Superior temporal gyrus (tissue), 1 donor: ENCODE results near the gene CYB561A3.

Experiments used
- DNase-seq: peaks from one replicate; pipeline ENCODE4 v3.0.0-alpha.2; 2016; ENCODE audit errors: extremely low spot score

CYB561A3 gene

DNA sequence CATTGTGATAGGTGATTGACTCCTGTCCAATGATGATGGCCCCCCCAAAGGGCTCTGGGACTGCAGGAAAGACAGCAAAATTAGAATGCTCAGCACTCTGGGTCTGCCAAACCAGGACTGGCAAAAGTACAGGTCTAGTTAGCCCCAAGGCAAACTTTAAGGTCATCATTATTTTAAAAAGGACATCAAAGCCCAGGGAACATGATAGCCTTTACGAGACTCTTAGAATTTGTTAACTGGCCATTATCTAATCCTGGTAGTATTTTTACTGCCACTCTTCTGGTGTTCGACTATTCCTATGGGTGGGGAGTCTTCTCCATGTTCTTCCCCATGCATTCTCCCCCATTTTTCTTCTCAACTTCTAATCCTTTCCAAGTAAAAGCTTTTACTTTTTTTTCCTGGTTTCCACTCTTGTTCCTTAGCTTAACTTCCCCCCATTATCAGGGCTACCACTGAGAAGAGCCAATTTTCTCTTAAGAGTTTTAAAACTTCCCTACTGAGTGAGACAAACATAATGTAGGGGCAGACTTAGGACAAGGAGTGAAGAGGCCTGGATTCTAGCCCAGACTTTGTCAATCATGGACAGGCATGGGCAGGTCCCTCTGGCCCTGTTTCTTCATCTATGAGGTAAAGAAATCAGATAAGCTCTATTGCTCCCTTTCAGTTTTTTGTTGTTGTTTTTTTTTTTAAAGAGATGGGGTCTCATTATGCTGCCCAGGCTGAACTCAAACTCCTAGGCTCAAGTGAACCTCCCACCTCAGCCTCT lies 35.9 kb downstream of the CYB561A3 start:
- DNase-seq: no peak

GRCh38 chr11:61315260-61315659 lies 46.4 kb downstream of the CYB561A3 start:
- DNase-seq: no peak

DNA sequence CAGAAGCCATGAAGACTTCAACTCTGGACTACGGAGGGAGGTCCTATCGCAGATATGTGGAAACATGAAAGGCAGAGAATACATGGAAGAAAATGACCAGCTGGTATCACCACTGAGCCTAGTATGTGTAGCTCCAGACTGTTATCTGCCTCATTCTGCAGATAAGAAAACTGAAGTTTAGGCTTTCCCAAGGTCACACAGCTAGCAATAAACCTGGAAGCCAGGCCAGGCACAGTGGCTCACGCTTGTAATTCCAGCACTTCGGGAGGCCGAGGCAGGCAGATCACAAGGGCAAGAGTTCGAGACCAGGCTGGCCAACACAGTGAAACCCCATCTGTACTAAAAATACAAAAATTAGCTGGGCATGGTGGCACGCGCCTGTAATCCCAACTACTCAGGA lies 50.9 kb downstream of the CYB561A3 start:
- no peak for DNase-seq

DNA sequence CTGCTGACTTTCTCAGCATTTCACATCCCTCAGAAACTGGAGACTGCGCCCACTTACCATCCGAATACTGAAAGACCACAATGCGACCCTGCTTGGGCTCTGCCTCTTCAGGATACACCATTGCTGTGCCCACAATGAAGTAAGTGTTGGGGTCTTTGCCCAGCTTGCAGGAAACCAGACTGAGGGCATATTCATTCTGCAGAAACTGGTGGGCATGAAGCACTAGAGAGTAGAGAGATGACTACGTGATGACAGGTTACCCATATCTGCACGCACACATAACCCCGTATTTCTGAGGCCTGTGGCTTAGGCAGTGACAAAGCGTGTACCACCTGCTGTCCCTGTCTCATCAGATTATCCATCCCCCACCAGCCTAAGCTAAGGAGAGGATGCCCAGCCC lies 51.9 kb downstream of the CYB561A3 start:
- DNase-seq: no peak

- DNase-seq: no peak
Measured at GRCh38 chr11:61309141-61309540, 52.5 kb downstream of the CYB561A3 start.

DNA sequence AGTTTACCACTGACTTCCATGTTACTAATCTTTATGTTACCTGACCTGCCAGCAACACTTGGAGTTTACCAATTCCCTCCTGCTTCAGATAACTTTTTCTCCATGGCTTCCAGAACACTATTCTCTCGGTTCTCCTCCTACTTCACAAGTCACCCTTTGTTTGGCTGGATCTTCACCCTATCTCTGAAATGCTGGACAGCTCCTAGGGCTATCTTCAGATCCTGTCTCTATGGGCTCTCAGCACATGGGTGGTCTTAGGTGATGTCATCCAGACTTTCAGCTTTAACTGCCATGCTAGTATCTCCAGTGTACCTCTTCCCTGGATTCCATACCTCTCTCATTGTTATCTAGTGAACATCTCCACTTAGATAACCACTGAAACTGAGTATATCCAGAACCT lies 54.3 kb downstream of the CYB561A3 start:
- DNase-seq: no peak

GRCh38 chr11:61306221-61306620 lies 55.5 kb downstream of the CYB561A3 start:
- no peak for DNase-seq

DNA sequence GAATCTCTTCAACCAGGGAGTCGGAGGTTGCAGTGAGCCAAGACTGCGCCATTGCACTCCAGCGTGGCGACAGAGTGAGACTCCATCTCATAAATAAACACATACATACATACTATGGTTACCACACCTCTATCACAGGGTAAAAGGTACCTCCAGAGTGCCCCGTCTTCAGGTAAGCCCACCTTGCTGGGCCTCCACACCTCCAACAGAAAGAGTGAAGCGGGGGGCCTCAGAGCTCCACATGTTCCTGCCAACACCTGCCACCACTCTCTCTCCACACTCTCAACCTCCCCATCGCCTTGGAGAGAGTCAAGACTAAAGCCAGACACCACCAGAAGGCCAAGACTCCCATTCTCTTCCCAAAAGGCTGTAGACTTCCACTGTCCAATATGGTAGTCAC lies 56.3 kb downstream of the CYB561A3 start:
- DNase-seq: no peak

GRCh38 chr11:61303725-61304124 lies 58.0 kb downstream of the CYB561A3 start:
- no peak for DNase-seq

GRCh38 chr11:61302550-61302949 lies 59.1 kb downstream of the CYB561A3 start:
- no peak for DNase-seq
